Measurements from ENCODE around the gene EIF3I. TPM values are rescaled to one million over a fixed set of nuclear protein-coding genes. Genes with fewer than 3 reads are reported as not detected.

Gene EIF3I
- total RNA-seq, 4 donors from 2014 or later, result 193 to 383 (median 216) TPM

GRCh38 chr1:32239790-32240139, 17.6 kb downstream of the EIF3I start:
- peak; percentile 36 for DNase-seq
- 35 to 41% methylated on average over 4 to 17 of the region's 20 CpGs for WGBS, 2 donors
- Histone ChIP-seq H3K4me1 (peaks cover 15 to 27% of the 10 kb centered on the region in 2 donors), H3K4me3 (replicated peaks in 1 of 3) (peak overlapping the region in 1 of 3 donors; percentile 51), H3K27ac (peak overlapping the region; percentile 1 to 95 (median 75)), H3K9me3 (no peaks in the 10 kb centered on the region), H3K36me3 (no peaks in the 10 kb centered on the region), H3K27me3 (no peaks in the 10 kb centered on the region)
- no peak for TF ChIP-seq POLR2A (IDR thresholded peaks at IDR 0.05)
- TF ChIP-seq CTCF (IDR thresholded peaks at IDR 0.05), result no peak
- intact Hi-C loops (cut with DNase I), result loop anchor here (10.0 kb wide), 2 partner anchors 55 to 95 kb away; partner anchors contain the start of genes HDAC1 and MARCKSL1

- Histone ChIP-seq H3K4me1 (peaks cover 15 to 27% of the 10 kb centered on the region in 2 donors), H3K4me3 (replicated peaks in 1 of 3) (peak overlapping the region; percentile 33 to 51 (median 38)), H3K36me3 (no peaks in the 10 kb centered on the region), H3K27me3 (no peaks in the 10 kb centered on the region), H3K9me3 (no peaks in the 10 kb centered on the region), H3K27ac (peak overlapping the region; percentile 75 to 95 (median 83))
- TF ChIP-seq CTCF (IDR thresholded peaks at IDR 0.05), result peak in 4 of 6 experiments; percentile 13 to 36 (median 27)
- TF ChIP-seq POLR2A (IDR thresholded peaks at IDR 0.05), result peak; percentile 60 to 90
- intact Hi-C loops (cut with DNase I), result no loop called here
- peak; percentile 91 to 92 for DNase-seq
- WGBS, 2 donors, result 1 to 2% methylated on average over 29 to 42 of the region's 62 CpGs
Observed at GRCh38 chr1:32240140-32240951, 18.1 kb downstream of the EIF3I start.

DNA sequence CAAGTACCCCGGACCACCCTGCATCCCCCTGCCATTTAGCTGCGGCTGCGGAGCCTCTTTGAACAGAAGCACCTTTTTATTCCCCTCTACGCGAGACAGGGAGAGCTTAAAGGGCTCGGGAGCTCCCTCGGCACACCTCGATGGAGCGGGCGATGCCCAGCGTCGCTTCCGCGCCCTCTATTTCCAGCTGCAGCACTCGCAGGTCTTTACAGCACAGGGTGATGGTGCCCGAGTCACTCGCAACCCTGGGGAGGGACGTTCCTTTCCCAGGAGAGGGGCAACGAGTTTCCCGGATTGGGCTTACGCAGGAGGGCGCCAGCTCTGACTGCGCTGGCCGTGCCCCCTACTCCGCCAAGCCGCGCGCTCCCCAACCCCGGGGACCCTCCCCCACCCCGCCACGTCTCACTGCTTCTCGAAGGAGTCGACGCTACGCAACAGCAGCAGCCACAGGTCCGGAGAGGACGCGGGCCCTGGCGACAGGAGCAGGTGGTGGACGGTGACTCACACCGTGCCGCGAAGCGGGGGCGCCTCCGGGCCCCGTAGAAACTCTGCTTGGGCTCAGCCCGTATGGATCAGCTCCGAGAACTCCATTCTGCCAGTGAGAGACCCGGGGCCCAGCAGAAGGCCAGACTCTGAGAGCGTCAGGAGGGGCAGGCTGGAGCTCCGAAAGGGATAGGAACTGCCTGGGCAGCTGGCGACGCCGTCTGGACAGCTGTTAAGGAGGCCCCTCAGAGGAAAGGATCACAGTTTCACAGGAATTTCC, 19.0 kb downstream of the EIF3I start:
- no peaks in the 10 kb centered on the region for H3K36me3 ChIP-seq
- intact Hi-C loops (cut with DNase I), result no loop called here
- DNase-seq, result peak; percentile 92 to 93
- peak overlapping the region; percentile 75 to 95 (median 83) for H3K27ac ChIP-seq
- WGBS, 2 donors, result 0% methylated on average over 4 to 10 of the region's 55 CpGs
- TF ChIP-seq CTCF (IDR thresholded peaks at IDR 0.05), result peak in 1 of 6 experiments; percentile 1
- peak in 1 of 2 donors; percentile 51 for TF ChIP-seq POLR2A (IDR thresholded peaks at IDR 0.05)
- no peaks in the 10 kb centered on the region for H3K27me3 ChIP-seq
- H3K9me3 ChIP-seq, result no peaks in the 10 kb centered on the region
- peaks cover 15 to 28% of the 10 kb centered on the region in 2 donors for H3K4me1 ChIP-seq
- peak overlapping the region; percentile 33 to 51 (median 38) for H3K4me3 ChIP-seq (replicated peaks in 1 of 3)

DNA sequence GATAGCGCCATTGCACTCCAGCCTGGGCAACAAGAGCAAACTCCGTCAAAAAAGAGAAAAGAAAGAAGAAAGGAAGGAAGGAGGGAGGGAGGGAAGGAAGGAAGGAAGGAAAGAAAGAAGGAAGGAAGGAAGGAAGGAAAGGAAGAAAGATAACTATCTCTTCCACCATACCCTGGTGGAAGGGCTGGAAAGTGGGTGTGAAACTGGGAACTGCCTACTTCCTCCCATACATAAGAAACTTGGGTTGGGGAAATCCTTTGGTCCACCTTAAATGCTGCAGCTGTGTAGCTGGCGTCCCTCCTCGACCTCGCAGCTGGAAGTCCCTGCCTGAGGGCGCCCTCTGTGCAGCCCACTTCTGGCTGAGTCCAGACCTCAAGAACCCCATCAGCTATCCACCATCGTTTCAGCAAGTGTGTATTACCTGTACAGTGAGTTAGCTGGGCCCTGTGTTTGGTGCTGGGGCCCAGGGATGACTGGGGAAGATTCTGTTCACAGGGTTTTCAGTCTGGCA, 20.2 kb downstream of the EIF3I start:
- no peak for TF ChIP-seq CTCF (IDR thresholded peaks at IDR 0.05)
- no peak for TF ChIP-seq POLR2A (IDR thresholded peaks at IDR 0.05)
- Histone ChIP-seq H3K4me1 (peaks cover 15 to 40% of the 10 kb centered on the region in 2 donors), H3K4me3 (replicated peaks in 1 of 3) (no peak overlapping the region), H3K27ac (peak overlapping the region in 1 of 3 donors; percentile 95), H3K36me3 (no peaks in the 10 kb centered on the region), H3K9me3 (no peaks in the 10 kb centered on the region), H3K27me3 (no peaks in the 10 kb centered on the region)
- DNase-seq, result no peak
- 33 to 38% methylated on average over 6 to 7 of the region's 7 CpGs for WGBS, 2 donors
- intact Hi-C loops (cut with DNase I), result no loop called here
